Endometrium (tissue), 2 donors: ENCODE measurements around the gene TTC27.
"Not testable (repeated sequence)": the region's sequence is repeated elsewhere in the genome, so short reads cannot be mapped to it uniquely, and the experiment has no call there.

Experiments
- FAIRE-seq: peaks from 2 replicates; lab custom pipeline; 2012; peaks lifted over from hg19 to GRCh38; lab: Jason Lieb, UNC
- donor health status: control.
- donor health status: control.

TTC27 gene

DNA sequence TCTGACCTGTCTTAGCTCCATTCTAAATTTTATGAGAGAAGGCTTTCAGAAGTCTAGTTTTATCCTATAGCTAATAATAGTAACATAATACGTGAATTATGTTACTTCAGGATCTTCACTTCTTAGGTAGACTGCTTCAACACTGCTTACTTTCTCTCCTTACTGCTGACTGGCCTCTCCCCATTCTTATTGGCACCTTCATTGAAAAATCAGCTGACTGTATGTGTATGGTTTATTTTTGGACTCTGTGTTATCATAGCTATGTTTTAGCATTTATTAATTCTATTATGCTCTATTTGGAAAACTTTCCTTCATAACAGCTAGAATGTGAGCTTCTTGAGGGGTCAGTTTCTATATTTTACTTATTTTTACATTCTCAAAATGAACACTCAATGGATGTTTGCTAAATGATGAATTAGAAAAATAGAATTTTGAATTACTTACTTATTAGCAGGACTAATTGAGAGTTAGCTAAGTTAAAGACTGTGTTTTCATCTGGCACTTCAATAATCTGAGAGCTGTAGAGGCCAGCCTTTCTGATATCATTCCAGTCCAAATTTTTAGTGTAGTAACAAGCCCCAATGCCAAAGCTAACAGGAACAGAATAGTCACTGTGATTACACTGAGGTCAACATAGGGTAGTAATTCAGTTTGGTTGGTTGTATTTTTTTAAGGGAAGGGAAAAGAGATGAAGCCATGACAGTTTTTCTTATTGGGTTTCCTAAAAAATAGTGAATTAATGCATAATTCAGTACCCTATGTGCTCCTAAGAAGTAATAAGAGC is 92.3 kb downstream of the TTC27 start:
- no peak for FAIRE-seq

DNA sequence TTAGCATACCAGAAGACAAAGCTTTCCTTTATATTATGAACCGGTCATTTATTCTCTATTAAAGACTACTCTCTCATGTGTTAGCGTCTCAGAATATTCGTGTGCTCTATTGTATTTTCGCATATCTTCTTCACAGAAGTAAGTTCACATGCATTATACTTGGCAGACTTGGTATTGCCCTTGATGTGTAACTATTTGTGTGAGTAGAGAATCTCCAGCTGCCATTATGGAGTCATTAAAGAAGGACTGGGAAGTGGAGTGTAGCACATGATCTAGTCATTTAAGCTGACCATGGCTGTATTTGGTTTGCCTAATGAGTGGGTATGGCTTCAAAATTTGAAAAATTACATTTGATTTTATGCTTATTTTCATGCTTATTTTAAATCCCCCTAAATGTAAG is 92.9 kb downstream of the TTC27 start:
- FAIRE-seq = no peak

DNA sequence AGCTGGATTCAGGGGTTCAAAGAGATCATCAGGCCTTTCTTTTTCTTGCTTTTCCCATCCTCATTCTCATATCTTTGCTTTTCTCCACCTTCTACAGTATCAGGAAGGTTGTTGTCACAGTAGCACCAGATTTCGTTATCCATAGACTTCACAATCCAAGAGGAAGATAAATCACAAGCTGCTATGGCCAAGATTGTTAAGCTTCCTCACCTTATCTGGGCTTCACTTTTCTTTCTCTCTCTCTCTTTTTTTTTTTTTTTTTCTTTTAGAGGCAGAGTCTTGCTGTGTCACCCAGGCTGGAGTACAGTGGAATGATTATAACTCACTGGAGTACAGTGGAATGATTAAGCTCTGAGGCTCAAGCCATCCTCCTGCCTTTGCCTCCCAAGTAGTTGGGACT is 93.5 kb downstream of the TTC27 start:
- no peak for FAIRE-seq

DNA sequence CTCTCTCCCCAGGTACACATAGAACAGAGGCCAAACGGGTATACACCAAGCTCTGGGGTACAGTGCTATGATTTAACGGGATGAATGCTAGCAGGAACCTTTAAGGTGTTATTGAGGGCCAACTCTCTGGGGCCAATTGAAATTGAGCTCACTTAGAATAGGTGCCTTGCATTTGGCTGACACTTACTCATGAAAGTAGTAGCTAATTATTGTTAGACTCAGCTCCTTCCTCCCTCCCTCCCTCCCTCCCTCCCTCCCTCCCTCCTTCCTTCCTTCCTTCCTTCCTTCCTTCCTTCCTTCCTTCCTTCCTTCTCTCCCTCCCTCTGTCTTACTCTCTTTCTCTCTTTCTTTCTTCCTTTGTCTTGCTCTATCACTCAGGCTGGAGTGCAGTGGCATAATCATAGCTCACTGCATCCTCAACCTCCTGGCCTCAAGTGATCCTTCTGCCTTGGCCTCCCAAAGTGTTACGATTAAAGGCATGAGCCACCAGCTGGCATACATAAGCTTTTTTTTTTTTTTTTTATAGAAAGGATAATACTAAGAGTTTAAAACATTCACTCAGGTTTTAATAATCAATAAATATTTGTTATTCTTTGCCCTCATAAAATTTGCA is 95.7 kb downstream of the TTC27 start:
- FAIRE-seq = no peak

DNA sequence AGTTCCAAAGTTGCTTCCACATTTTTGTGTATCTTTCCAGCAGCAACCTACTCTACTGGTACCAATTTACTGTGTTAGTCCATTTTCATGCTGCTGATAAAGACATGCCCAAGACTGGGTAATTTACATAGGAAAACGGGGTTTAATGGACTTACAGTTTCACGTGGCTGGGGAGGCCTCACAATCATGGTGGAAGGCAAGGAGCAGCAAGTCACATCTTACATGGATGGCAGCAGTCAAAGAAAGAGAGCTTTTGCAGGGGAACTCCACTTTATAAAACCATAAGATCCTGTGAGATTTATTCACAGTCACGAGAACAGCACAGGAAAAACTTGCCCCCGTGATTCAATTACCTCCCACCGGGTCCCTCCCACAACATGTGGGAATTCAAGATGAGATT is 98.8 kb downstream of the TTC27 start:
- not testable (repeated sequence) for FAIRE-seq

DNA sequence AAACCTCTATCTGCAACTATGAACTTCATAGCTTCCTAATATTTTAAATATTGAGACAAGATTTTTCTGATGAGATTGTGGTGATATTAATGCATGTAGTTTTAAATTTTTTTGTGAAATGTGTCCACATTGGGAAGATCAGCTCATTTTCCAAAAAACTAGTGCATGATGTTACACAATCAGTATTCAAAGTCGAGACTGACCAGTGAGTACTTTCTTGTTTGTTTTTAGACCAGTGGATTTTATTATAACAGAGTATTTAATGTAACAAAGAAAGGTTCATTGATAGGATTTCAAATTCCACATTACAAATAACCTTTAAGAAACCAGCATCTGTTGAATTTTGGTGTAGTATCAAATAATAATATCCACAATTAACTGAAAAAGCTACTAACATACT is 99.3 kb downstream of the TTC27 start:
- FAIRE-seq = no peak

DNA sequence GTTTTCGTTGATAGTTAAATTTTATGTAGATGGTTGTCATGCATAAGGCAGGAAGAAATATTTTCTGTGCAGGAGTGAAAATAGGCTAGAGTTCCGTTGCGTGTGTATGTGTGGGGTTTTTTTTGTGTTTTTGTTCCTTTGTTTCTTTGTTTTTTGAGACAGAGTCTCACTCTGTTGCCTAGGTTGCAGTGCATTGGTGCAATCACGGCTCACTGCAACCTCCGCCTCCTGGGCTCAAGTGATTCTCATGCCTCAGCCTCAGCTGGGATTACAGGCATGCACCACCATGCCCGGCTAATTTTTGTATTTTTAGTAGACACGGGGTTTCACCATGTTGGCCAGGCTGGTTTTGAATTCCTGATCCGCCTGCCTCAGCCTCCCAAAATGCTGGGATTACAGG is 103.1 kb downstream of the TTC27 start:
- not testable (repeated sequence) for FAIRE-seq

DNA sequence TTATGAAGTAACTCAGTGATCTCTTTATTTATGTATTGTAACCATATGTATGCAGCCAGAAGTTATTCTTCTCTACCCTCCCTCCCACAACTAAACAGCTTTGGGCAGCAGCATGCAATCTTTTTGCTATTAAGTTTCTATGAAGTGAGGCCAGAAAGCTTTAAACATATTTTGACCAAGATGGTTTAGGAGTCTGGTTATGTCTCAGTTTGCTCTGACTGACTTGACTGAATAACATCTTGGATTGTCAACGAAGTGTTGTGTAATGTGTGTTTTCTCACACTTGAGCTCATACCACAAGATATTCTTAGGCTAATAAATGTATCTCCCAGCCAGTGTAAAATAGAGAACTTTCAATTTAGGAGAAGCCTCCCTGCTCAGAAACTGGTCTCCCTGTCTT is 104.3 kb downstream of the TTC27 start:
- FAIRE-seq = no peak

DNA sequence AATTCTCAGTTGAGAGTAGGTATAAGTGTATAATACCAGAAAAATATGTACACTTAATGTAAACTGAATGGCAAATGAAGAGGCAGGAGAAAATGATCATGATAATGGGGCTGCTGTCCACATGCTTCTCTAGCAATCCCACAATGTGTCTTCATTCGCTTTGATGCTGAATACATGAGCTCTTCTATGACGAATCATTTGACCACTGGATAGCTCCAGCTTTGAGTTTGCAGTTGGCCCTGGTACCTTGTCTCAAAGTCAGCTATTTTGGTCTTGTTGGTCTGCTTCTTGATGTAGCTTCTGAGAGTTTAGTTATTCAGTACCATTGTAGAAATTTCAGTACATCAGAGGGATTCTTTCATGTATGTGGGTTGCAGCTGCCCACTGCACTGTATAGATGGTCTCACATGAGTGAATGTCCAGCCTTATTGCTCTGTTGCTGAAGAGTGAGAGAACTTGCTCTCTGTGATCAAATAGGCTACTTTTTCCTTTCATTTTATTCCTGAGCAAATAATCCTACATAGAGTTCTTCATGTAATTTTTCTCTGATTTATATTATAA is 105.1 kb downstream of the TTC27 start:
- FAIRE-seq = no peak

DNA sequence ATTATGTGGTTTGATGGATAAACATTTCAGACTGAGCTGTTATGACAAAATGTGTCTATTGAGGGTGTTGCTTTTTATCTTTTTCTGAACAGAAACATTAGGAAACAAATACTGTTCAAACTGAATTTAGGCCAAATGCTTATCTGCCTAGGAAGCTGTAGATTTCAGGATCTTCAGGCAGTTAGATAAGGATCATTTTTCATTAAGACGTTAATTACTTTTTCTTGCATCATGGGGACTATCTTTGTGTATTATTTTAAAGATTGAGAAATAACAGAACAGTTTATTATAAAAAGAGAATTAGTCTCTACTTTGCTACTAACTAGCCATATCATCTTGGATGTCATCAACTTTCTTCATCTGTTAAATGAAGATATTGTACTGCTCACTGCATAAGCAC is 107.5 kb downstream of the TTC27 start:
- no peak for FAIRE-seq

DNA sequence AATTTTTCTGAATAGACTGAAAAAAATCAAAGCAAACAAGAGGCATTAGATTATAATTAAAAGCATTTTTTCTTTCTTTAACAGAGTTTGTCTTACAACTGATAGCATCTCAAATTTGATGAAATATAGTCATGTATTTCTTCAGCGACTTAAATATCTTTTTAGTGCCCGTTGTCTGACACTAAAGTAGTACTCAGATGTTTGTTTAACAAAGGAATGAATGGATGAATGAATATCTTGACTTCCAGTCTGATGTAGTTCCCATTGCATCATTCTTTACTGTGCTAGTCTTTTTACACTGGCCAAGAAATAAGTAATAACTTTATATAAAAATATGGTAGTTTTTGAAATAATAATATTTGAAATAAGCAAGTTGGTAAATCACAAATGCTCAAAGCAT is 111.1 kb downstream of the TTC27 start:
- FAIRE-seq = no peak

DNA sequence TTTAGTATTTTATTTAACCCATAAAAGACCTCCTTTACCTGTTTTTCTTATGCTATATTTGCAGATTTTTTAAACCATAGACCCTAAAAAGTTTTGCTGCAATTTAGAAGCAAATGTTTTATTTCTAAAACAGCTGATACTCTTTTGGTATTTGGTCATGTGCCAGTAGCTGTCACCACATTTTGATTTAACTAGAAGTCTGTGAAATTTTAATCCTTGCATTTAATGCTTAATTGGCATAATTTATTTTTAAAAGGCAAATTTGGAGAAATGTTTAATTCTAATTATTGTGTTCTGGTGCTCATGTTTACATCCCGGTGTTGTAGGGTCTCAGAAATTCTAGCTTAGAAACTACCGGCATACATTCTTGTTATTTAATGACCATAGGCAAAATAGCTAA is 111.8 kb downstream of the TTC27 start:
- FAIRE-seq = no peak

DNA sequence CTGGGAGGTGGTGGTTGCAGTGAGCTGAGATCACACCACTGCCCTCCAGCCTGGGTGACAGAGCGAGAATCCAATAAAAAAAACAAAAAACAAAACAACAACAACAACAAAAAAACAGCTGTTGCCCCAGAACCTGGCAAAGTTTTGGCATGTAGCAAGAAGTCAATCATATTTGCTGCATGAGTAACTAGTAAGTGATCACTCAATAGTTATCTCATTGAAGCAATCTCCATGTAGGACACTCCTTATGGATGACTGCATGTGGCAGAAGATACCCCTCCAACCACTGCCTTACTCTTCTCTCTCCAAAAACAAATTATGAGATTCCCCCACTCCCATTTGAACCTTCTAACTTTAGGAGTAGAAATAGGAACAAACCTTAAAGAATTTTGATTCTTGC is 113.7 kb downstream of the TTC27 start:
- no peak for FAIRE-seq

DNA sequence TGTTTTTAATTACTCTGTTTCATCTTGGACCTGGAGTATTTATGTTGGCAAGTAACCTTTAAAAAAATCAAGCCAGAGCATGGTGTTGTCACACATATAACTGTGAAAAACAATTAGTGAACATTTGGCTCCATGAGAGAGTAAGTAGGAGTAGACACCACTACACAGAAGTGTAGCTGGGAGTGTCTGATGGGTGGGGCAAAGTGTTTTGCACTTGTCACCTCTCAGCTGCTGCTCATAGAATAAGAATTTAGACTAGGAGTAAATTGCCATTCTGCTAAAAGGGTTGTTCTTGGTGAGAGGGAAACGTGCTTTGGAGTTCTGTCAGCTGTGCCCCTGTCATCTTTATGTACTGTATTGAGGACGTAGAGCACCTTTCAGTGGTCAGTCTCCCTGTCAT is 114.5 kb downstream of the TTC27 start:
- FAIRE-seq = no peak

DNA sequence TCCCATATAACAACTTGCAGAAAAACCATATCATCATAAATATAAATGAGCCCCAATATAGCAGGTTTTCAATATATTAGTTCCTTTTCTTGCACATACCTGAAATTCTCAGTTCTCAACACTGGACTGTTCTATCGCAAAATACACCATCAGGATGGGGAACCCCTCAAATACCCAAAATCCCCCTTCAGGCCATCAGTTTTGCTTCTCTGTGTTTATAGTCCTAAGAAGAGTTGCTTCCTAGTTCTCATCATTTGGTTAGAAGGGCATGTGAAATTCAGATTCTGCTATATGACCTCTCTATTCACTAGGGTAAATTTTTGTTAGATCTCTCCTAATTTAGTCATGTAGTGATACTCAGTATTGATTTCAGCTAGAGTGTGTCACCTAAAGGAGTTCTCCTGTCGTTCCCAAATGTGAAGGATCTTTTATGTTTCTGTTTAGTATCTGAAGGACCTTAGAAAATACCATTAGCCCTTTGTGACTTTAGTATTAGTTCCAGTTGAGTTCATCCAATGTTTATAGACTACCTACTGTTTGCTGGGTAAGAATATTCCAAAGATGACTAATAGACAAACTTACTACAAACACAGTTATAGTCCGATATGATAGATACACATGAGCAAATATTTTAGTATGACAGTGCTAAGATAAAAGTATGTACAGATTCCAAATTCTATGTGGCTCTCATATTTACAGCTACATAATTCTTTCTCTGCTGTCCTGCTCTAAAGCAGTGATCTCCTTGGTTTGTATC is 115.8 kb downstream of the TTC27 start:
- no peak for FAIRE-seq

DNA sequence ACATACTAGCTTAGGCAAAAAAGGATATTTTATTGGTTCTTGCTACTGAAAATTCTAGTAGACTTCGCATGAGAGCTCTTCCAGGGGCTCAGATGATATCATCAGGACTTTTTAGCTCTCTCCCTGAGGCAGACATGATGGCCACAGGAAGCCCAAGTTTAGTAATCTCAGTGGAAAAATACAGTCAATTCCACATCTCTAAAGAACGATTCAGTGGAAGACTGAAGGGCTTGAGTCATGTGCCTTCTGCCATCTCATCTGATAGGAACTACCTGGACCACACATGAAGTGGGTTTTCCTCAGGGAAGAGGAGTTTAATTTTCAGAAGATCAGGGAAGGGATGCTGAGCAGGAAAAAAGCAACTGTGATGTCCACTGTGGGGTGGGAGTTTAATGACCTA is 117.3 kb downstream of the TTC27 start:
- FAIRE-seq = no peak

DNA sequence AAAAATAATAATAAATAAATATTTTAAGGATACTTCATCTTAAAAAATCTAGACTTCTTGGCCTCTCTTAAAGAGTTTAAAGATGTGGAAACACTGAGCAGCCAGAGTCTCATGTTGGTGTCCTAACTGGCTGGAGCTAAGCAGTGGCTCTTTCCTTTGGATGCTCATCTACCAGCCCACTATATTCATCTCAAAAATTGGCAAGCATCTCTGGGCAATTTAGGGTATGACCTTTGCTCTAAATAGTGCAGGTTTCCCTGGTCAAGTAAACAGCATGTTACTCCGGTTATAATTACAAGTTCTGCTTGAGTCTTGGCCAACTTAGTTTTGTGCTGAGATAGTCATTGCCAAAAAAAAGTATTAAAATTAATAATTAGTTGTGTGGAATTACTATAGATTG is 117.8 kb downstream of the TTC27 start:
- FAIRE-seq = no peak

DNA sequence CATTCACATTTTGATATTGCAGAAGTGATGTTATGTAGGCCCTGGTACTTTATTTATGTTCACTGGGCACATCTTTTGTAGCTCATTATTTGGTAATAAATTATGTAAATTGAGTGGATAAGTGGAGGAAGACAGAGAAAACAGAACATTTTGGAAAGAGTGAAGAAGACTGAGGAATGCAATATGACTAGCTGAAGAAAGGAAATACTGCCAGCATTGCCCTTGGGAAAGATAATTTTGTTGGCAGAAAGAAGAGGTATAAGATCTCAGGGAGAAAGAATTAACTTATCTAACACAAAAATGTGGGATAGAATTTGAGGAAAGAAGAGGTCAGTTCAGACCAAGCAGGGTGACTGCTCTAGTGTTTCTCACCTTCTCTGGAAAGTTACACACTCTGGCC is 118.8 kb downstream of the TTC27 start:
- FAIRE-seq = no peak

DNA sequence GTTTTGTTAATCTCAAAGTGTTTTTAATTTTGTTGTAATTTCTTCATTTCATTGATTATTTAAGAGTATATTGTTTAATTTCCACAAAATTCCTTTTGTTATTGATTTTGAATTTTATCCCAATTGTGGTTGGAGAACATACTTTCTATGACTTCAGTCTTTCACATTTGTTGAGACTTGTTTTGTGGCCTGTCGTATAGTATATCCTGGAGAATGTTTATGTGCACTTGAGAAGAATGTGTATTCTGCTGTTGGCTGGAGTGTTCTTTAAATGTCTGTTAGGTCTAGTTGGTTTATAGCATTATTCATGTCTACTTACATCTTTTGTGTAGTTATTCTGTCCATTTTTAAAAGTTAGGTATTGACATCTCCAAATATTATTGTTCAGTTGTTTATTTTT is 120.3 kb downstream of the TTC27 start:
- FAIRE-seq = no peak

DNA sequence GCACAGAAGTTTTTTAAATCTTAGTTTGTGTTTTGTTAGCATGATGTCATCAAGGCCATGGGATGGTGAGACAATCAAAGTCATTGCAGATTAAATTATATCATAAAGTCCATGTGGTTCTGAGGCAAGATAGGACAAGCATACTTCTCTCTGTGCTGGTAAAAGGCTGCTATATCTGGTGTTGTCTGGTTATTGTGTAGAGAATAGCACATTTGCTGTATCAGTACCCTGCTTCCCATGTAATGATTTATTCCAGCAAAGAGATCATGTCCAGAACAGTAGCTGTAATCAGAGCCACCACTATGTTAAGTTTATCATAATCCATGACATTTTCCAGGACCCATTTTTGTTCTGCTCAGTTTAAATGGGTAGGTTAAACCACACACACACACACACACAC is 123.0 kb downstream of the TTC27 start:
- no peak for FAIRE-seq

DNA sequence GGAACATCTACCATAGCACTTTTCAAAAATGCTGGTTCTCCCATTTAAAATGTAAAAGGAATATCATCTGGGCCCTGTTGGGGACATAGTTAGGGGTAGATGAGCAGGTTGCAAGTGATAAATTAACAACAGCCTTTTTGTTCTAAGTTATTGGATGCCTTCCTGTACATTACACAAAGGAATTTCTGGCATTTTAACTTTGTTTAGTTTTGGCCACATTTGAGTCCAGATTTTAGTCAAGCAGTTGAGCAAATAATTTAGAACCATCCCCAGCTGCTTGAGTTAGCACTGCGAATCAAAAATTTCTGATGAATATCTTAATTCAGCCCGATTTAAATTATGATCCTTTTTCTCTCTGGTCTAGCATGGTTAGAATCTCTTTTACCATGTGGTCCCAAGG is 124.4 kb downstream of the TTC27 start:
- no peak for FAIRE-seq

DNA sequence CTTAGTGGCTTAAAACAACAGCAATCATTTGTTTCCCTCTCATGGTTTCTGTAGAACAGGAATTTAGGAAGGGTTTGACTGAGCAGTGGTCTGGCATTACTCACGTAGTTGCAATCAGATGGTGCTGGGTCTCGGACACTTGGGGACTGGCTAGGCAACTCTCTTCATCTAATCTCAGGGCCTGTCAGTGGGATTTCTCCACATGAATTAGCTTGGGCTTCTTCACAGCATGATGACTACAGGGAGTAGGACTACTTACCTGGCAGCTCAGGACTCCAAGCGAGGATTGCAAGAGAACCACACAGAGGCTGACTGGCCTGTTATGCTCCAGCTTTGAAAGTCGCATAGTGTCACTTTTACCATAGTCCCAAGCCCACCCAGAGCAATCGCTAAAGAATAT is 125.1 kb downstream of the TTC27 start:
- FAIRE-seq = no peak

DNA sequence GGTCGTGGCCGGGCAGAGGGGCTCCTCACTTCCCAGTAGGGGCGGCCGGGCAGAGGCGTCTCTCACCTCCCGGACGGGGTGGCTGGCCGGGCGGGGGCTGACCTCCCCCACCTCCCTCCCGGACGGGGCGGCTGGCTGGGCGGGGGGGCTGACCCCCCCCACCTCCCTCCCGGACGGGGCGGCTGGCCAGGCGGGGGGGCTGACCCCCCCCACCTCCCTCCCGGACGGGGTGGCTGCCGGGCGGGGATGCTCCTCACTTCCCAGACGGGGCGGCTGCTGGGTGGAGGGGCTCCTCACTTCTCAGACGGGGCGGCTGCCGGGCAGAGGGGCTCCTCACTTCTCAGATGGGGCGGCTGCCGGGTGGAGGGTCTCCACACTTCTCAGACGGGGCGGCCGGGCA is 126.8 kb downstream of the TTC27 start:
- FAIRE-seq = not testable (repeated sequence)
